SK-N-SH (cell line): Measurements from ENCODE around the gene BMP5. TPM values are rescaled to one million over a fixed set of nuclear protein-coding genes. Genes with fewer than 3 reads are reported as not detected.

Experiments used
- CTCF ChIA-PET: fragments of 300-600, 350-600 bp; formaldehyde crosslinking; extraction: SDS; loops from one replicate; lab custom pipeline; 2021; lab: Yijun Ruan, JAX
- POLR2A ChIA-PET: fragments of 350-600 bp; sonication (Branson Sonifier 250); formaldehyde crosslinking; extraction: SDS; loops from one replicate; lab custom pipeline; 2020; ENCODE audit warnings: antibody characterized with exemption, inconsistent platforms; lab: Yijun Ruan, JAX
- DNase-seq: peaks from one replicate; pipeline ENCODE4 v3.0.0; 2012
- H2AFZ ChIP-seq: fragments of 200-600 bp; sonication (generic); 2 replicates; pipeline ENCODE4 v1.8.1; 2016; ENCODE audit warnings: antibody characterized with exemption, mild to moderate bottlenecking, low read depth
- H3F3A ChIP-seq: fragments of 200-600 bp; sonication (generic); replicated peaks from 2 replicates; pipeline ENCODE3; 2016; ENCODE audit warnings: antibody characterized with exemption, mild to moderate bottlenecking; ENCODE audit not compliant: insufficient read depth
- H3K27ac ChIP-seq, 2 experiments: fragments of 200-500 bp in 1 of 2; fragments of 200-600 bp in 1 of 2; sonication (Bioruptor generic) in 1 of 2; sonication (generic), shearing (Covaris generic) in 1 of 2; 2 replicates each; pipeline versions ENCODE4 v1.5.1 to v1.6.1; 2014 to 2016; ENCODE audit warnings: low read depth in 2 of 2, inconsistent platforms in 1 of 2, low read length in 1 of 2, mild to moderate bottlenecking in 1 of 2, mixed read lengths in 1 of 2
- H3K27me3 ChIP-seq: fragments of 200-600 bp; sonication (generic), shearing (Covaris generic); 2 replicates; pipeline ENCODE4 v1.6.1; 2016; ENCODE audit warnings: mixed run types; ENCODE audit not compliant: insufficient read depth
- H3K36me3 ChIP-seq, 2 experiments: fragments of 200-500 bp in 1 of 2; fragments of 200-600 bp in 1 of 2; sonication (Bioruptor generic) in 1 of 2; sonication (generic) in 1 of 2; replicated peaks in 1 of 2; 2 replicates each; pipeline versions ENCODE3 to v1.5.1; 2014 to 2016; ENCODE audit warnings: low read length in 1 of 2, mild to moderate bottlenecking in 1 of 2; ENCODE audit not compliant: insufficient read depth in 2 of 2, control insufficient read depth in 1 of 2
- H3K4me1 ChIP-seq, 2 experiments: fragments of 200-500 bp in 1 of 2; fragments of 200-600 bp in 1 of 2; sonication (Bioruptor generic) in 1 of 2; sonication (generic), shearing (Covaris generic) in 1 of 2; 2 replicates each; pipeline versions ENCODE4 v1.5.1 to v1.6.1; 2014 to 2016; ENCODE audit warnings: low read depth in 1 of 2, low read length in 1 of 2, mixed run types in 1 of 2; ENCODE audit not compliant: insufficient read depth in 2 of 2, control insufficient read depth in 1 of 2
- H3K4me2 ChIP-seq: fragments of 200-600 bp; sonication (generic), shearing (Covaris generic); 2 replicates; pipeline ENCODE4 v1.6.1; 2017; ENCODE audit warnings: mixed run types
- H3K4me3 ChIP-seq, 2 experiments: fragments of 200-500 bp in 1 of 2; fragments of 200-600 bp in 1 of 2; sonication (Bioruptor generic) in 1 of 2; sonication (generic), shearing (Covaris generic) in 1 of 2; 2 replicates each; pipeline versions ENCODE4 v1.5.1 to v1.8.1; 2014 to 2016; ENCODE audit warnings: low read depth in 2 of 2, inconsistent platforms in 1 of 2, low read length in 1 of 2, mild to moderate bottlenecking in 1 of 2, mixed read lengths in 1 of 2, moderate library complexity in 1 of 2
- H3K79me2 ChIP-seq: fragments of 200-600 bp; sonication (generic); 2 replicates; pipeline ENCODE4 v1.8.1; 2017; ENCODE audit warnings: mild to moderate bottlenecking; ENCODE audit not compliant: insufficient read depth
- H3K9ac ChIP-seq: fragments of 200-600 bp; sonication (generic); 2 replicates; pipeline ENCODE4 v1.6.1; 2017; ENCODE audit warnings: mixed run types
- H3K9me2 ChIP-seq: fragments of 200-600 bp; sonication (generic); 2 replicates; pipeline ENCODE4 v1.6.1; 2017; ENCODE audit warnings: mixed run types
- H3K9me3 ChIP-seq: fragments of 200-600 bp; sonication (generic); 2 replicates; pipeline ENCODE4 v1.6.1; 2017; ENCODE audit warnings: mixed run types, mild to moderate bottlenecking, moderate library complexity
- H4K20me1 ChIP-seq: fragments of 200-600 bp; sonication (generic); 2 replicates; pipeline ENCODE4 v1.6.1; 2017; ENCODE audit warnings: mild to moderate bottlenecking, mixed run types; ENCODE audit not compliant: insufficient read depth
- ELF1 ChIP-seq: IDR thresholded peaks from 2 replicates; pipeline ENCODE4 v1.4.0; 2012
- FOXJ3 ChIP-seq: sonication (generic); formaldehyde crosslinking; IDR thresholded peaks from 2 replicates; pipeline ENCODE4 v1.5.1; 2020; ENCODE audit warnings: mild to moderate bottlenecking, missing genetic modification reagents
- FOXM1 ChIP-seq: IDR thresholded peaks from 2 replicates; pipeline ENCODE4 v1.4.0; 2012; ENCODE audit warnings: low read depth, mild to moderate bottlenecking
- GABPA ChIP-seq: IDR thresholded peaks from 2 replicates; pipeline ENCODE4 v1.4.0; 2012; ENCODE audit warnings: low read depth, mild to moderate bottlenecking
- GATA2 ChIP-seq: sonication (generic); formaldehyde crosslinking; IDR thresholded peaks from 2 replicates; pipeline ENCODE4 v1.5.0; 2020; ENCODE audit warnings: mild to moderate bottlenecking, missing genetic modification reagents
- IRF3 ChIP-seq: fragments of 150-350 bp; IDR thresholded peaks from 2 replicates; pipeline ENCODE4 v1.6.1; 2016; ENCODE audit warnings: mild to moderate bottlenecking, low read depth, low read length
- JUND ChIP-seq: IDR thresholded peaks from 2 replicates; pipeline ENCODE4 v1.4.0; 2012
- MEF2A ChIP-seq: IDR thresholded peaks from 2 replicates; pipeline ENCODE4 v1.4.0; 2012; ENCODE audit warnings: low read depth, borderline replicate concordance
- MXI1 ChIP-seq: IDR thresholded peaks from 2 replicates; pipeline ENCODE4 v1.6.1; 2012; ENCODE audit warnings: mild to moderate bottlenecking, low read depth, low read length, improper control_type of control experiment
- POLR2AphosphoS5 ChIP-seq: IDR thresholded peaks from 2 replicates; pipeline ENCODE4 v1.6.1; 2012; ENCODE audit warnings: low read depth, low read length
- RAD21 ChIP-seq: IDR thresholded peaks from 2 replicates; pipeline ENCODE4 v1.6.1; 2012; ENCODE audit warnings: mild to moderate bottlenecking, low read length
- RCOR1 ChIP-seq: fragments of 150-350 bp; IDR thresholded peaks from 2 replicates; pipeline ENCODE4 v1.6.1; 2017; ENCODE audit warnings: antibody characterized with exemption, low read length
- RFX5 ChIP-seq: IDR thresholded peaks from 2 replicates; pipeline ENCODE4 v1.6.1; 2012; ENCODE audit warnings: mild to moderate bottlenecking, improper control_type of control experiment, low read length
- RXRA ChIP-seq: IDR thresholded peaks from 2 replicates; pipeline ENCODE4 v1.4.0; 2012; ENCODE audit warnings: low read depth, mild to moderate bottlenecking, borderline replicate concordance
- SIN3A ChIP-seq: IDR thresholded peaks from 2 replicates; pipeline ENCODE4 v1.6.1; 2012; ENCODE audit warnings: low read depth, mild to moderate bottlenecking, low read length, moderate library complexity, borderline replicate concordance
- SMC3 ChIP-seq: IDR thresholded peaks from 2 replicates; pipeline ENCODE4 v1.6.1; 2012; ENCODE audit warnings: low read depth, low read length, improper control_type of control experiment
- USF1 ChIP-seq: IDR thresholded peaks from 2 replicates; pipeline ENCODE4 v1.4.0; 2012; ENCODE audit warnings: low read depth, borderline replicate concordance
- WGBS: methylation state at CpG from one replicate; pipeline ENCODE4 v1.1.6; 2017; ENCODE audit warnings: low lambda C conversion rate; 5-methylcytosine and 5-hydroxymethylcytosine counted together
- polyA plus RNA-seq, 3 experiments: library from polyadenylated mRNA; depleted of rRNA; stranded (reverse); fragments of >200 nt; gene quantifications; 2 replicates each; pipeline ENCODE4 v1.2.3, GENCODE V29; 2012
- TF ChIP-seq, protein P1 (sequence below): IDR thresholded peaks from 2 replicates; pipeline ENCODE4 v1.4.0; 2012; ENCODE audit warnings: low read depth, borderline replicate concordance

Gene BMP5
- polyA plus RNA-seq, 1 of the 3 experiments (the other 2 are of a cell fraction) = 0.05 TPM

GRCh38 chr6:55874316-55874715, 1.1 kb downstream of the BMP5 start:
- POLR2A ChIA-PET = interaction anchor here (0.6 kb wide), 1 partner anchor 523 kb away, joined by 3 read pairs; no protein-coding TSS in a partner anchor
- Histone ChIP-seq H3K27me3 (peaks cover 4% of the 10 kb centered on the region; the same call in 1 of the 2 replicates), H3K9ac (no peak overlapping the region), H3K4me2 (no peak overlapping the region), H3K9me3 (no peaks in the 10 kb centered on the region), H2AFZ (no peak overlapping the region), H3F3A (peaks cover 1% of the 10 kb centered on the region), H3K4me3 (no peak overlapping the region), H3K9me2 (no peaks in the 10 kb centered on the region), H4K20me1 (no peaks in the 10 kb centered on the region), H3K79me2 (no peaks in the 10 kb centered on the region), H3K36me3 (no peaks in the 10 kb centered on the region), H3K4me1 (peaks cover 3 to 9% of the 10 kb centered on the region in 2 experiments; a peak in 2 of 4 replicates), H3K27ac (no peak overlapping the region)
- 57% methylated on average over 6 of the region's 6 CpGs for WGBS
- DNase-seq = no peak
- TF ChIP-seq FOXJ3 (CRISPR knock-in tag) (no peak), RAD21 (no peak), USF1 (no peak), ELF1 (no peak), GABPA (no peak), SIN3A (no peak), MXI1 (no peak), RFX5 (no peak)
- CTCF ChIA-PET = interaction anchor here (1.1 to 1.3 kb wide), 3 partner anchors 13 to 598 kb away, joined by 3 to 5 read pairs (median 3); no protein-coding TSS in a partner anchor

GRCh38 chr6:55872866-55873265, 2.5 kb downstream of the BMP5 start:
- Histone ChIP-seq H4K20me1 (no peaks in the 10 kb centered on the region), H3K27ac (no peak overlapping the region), H2AFZ (no peak overlapping the region), H3K9ac (no peak overlapping the region), H3K79me2 (no peaks in the 10 kb centered on the region), H3K27me3 (peaks cover 4% of the 10 kb centered on the region; the same call in 1 of the 2 replicates), H3K9me3 (no peaks in the 10 kb centered on the region), H3K4me2 (no peak overlapping the region), H3K9me2 (no peaks in the 10 kb centered on the region), H3F3A (peaks cover 3% of the 10 kb centered on the region), H3K36me3 (no peaks in the 10 kb centered on the region), H3K4me1 (peaks cover 3 to 9% of the 10 kb centered on the region in 2 experiments; a peak in 2 of 4 replicates), H3K4me3 (no peak overlapping the region)
- ChIA-PET CTCF (no interaction called here), POLR2A (no interaction called here)
- no peak for DNase-seq
- TF ChIP-seq MEF2A = no peak
- TF ChIP-seq JUND = no peak
- TF ChIP-seq IRF3 = no peak
- no peak for TF ChIP-seq SMC3
- TF ChIP-seq, protein P1, sequence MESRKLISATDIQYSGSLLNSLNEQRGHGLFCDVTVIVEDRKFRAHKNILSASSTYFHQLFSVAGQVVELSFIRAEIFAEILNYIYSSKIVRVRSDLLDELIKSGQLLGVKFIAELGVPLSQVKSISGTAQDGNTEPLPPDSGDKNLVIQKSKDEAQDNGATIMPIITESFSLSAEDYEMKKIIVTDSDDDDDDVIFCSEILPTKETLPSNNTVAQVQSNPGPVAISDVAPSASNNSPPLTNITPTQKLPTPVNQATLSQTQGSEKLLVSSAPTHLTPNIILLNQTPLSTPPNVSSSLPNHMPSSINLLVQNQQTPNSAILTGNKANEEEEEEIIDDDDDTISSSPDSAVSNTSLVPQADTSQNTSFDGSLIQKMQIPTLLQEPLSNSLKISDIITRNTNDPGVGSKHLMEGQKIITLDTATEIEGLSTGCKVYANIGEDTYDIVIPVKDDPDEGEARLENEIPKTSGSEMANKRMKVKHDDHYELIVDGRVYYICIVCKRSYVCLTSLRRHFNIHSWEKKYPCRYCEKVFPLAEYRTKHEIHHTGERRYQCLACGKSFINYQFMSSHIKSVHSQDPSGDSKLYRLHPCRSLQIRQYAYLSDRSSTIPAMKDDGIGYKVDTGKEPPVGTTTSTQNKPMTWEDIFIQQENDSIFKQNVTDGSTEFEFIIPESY = no peak
- no peak for TF ChIP-seq FOXM1
- no peak for TF ChIP-seq RXRA
- no peak for TF ChIP-seq POLR2AphosphoS5
- TF ChIP-seq GATA2 (CRISPR knock-in tag) = no peak
- TF ChIP-seq RAD21 = no peak
- TF ChIP-seq RCOR1 = no peak
- no peak for TF ChIP-seq FOXJ3 (CRISPR knock-in tag)
- 49% methylated on average over 3 of the region's 3 CpGs for WGBS
